ENCODE data around the gene DCLK1.

DNA sequence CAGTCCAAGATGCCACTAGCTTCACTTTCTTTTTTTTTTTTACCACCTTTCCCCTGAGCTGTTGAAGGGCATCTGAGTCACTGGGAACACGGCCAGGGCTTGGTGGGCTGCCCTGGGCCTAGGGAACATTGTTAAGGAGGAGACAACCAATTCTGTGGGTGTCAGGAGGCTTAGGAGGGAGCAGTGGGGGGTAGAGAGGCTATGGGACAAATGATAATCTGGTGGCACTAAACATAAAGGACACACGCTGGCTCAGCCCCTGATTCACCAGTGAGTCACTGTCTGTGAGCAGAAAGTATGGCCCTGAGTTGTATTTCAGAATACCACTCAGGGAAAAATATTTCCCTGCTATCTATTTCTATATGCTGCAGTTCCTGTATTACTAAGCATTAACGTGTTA, 207.8 kb downstream of the DCLK1 start:
- TF ChIP-seq, protein P1, sequence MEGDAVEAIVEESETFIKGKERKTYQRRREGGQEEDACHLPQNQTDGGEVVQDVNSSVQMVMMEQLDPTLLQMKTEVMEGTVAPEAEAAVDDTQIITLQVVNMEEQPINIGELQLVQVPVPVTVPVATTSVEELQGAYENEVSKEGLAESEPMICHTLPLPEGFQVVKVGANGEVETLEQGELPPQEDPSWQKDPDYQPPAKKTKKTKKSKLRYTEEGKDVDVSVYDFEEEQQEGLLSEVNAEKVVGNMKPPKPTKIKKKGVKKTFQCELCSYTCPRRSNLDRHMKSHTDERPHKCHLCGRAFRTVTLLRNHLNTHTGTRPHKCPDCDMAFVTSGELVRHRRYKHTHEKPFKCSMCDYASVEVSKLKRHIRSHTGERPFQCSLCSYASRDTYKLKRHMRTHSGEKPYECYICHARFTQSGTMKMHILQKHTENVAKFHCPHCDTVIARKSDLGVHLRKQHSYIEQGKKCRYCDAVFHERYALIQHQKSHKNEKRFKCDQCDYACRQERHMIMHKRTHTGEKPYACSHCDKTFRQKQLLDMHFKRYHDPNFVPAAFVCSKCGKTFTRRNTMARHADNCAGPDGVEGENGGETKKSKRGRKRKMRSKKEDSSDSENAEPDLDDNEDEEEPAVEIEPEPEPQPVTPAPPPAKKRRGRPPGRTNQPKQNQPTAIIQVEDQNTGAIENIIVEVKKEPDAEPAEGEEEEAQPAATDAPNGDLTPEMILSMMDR (IDR thresholded peaks at IDR 0.05 in 2 of 3, conservative IDR thresholded peaks at IDR 0.05 in 1 of 3; ENCODE audit: borderline replicate concordance in 1 of 3, insufficient read depth in 1 of 3, low read depth in 2 of 3, low read length in 2 of 3): no peak
- TF ChIP-seq REST (IDR thresholded peaks at IDR 0.05; ENCODE audit: low read depth) (no peak), EZH2 (IDR thresholded peaks at IDR 0.05) (no peak), POLR2A (IDR thresholded peaks at IDR 0.05; ENCODE audit: borderline replicate concordance, extremely low read depth, insufficient read depth, insufficient read length) (no peak), ZNF274 (IDR thresholded peaks at IDR 0.05; ENCODE audit: low read depth, low read length) (no peak), EZH2phosphoT487 (IDR thresholded peaks at IDR 0.05; ENCODE audit: borderline replicate concordance) (no peak), ZFX (IDR thresholded peaks at IDR 0.05) (no peak), CEBPB (IDR thresholded peaks at IDR 0.05; ENCODE audit: low read depth) (no peak), JUND (IDR thresholded peaks at IDR 0.05) (no peak)
- TF ChIP-seq, protein P2, sequence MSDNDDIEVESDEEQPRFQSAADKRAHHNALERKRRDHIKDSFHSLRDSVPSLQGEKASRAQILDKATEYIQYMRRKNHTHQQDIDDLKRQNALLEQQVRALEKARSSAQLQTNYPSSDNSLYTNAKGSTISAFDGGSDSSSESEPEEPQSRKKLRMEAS (IDR thresholded peaks at IDR 0.05): no peak
